Small intestine (tissue), 7 donors: ENCODE measurements around the gene C10orf62. TPM values are rescaled to one million over a fixed set of nuclear protein-coding genes. Genes with fewer than 3 reads are reported as not detected.
"Not testable (repeated sequence)": the region's sequence is repeated elsewhere in the genome, so short reads cannot be mapped to it uniquely, and the experiment has no call there.

ENCODE experiments used
- DNase-seq, 2 donors: peaks; one replicate each; pipeline versions ENCODE4 v3.0.0 to v3.0.0-alpha.2; 2013
- FAIRE-seq: peaks from 2 replicates; lab custom pipeline; 2012; peaks lifted over from hg19 to GRCh38; lab: Jason Lieb, UNC
- H3K27ac ChIP-seq, 3 donors: one replicate each; pipeline ENCODE4 v1.5.1; 2013; ENCODE audit warnings: low read length in 2 of 3, mild to moderate bottlenecking in 2 of 3, control low read depth in 1 of 3, inconsistent platforms in 1 of 3, low read depth in 1 of 3, moderate library complexity in 1 of 3
- H3K27me3 ChIP-seq, 3 donors: one replicate each; pipeline ENCODE4 v1.6.1; 2013; ENCODE audit warnings: low read length in 3 of 3, inconsistent platforms in 1 of 3; ENCODE audit not compliant: control insufficient read depth in 3 of 3, insufficient read depth in 3 of 3
- H3K36me3 ChIP-seq, 3 donors: one replicate each; pipeline ENCODE4 v1.6.1; 2013; ENCODE audit warnings: low read length in 3 of 3, inconsistent platforms in 1 of 3, low read depth in 1 of 3, mild to moderate bottlenecking in 1 of 3, moderate library complexity in 1 of 3; ENCODE audit not compliant: control insufficient read depth in 3 of 3, insufficient read depth in 2 of 3
- H3K4me1 ChIP-seq, 3 donors: one replicate each; pipeline ENCODE4 v1.6.1; 2013; ENCODE audit warnings: low read length in 2 of 3, inconsistent platforms in 1 of 3, low read depth in 1 of 3, mild to moderate bottlenecking in 1 of 3, moderate library complexity in 1 of 3; ENCODE audit not compliant: control insufficient read depth in 3 of 3, insufficient read depth in 2 of 3
- H3K4me3 ChIP-seq, 3 donors: one replicate each; pipeline ENCODE4 v1.5.1; 2013; ENCODE audit warnings: low read length in 3 of 3, control low read depth in 1 of 3, inconsistent platforms in 1 of 3, low read depth in 1 of 3, mild to moderate bottlenecking in 1 of 3, moderate library complexity in 1 of 3
- H3K9me3 ChIP-seq, 2 donors: one replicate each; pipeline ENCODE4 v1.6.1; 2013; ENCODE audit warnings: low read depth in 1 of 2, low read length in 1 of 2; ENCODE audit not compliant: control insufficient read depth in 2 of 2, insufficient read depth in 1 of 2
- WGBS, 3 donors: extraction: QIAGEN DNeasy Blood & Tissue Kit; methylation state at CpG; one replicate each; pipeline ENCODE4 v1.1.7; 2013; 5-methylcytosine and 5-hydroxymethylcytosine counted together
- polyA plus RNA-seq, 4 donors: library from polyadenylated mRNA; stranded (reverse) in 3 of 4; unstranded in 1 of 4; fragments of 200-250 nt in 3 of 4; fragments of 120-200 nt in 1 of 4; gene quantifications; one replicate each; pipeline versions ENCODE4 v1.2.1 to v1.2.3, GENCODE V29; 2013
- donor health status: healthy with polysubstance abuse.
- donor health status: control.
- donor health status: control.
- donor health status: Bipolar disorder and iron deficiency.
- donor health status: healthy.

Gene C10orf62
- polyA plus RNA-seq, 4 donors: 0.41 TPM; not detected in 3

- not testable (repeated sequence) for H3K27me3 ChIP-seq, H3K27ac ChIP-seq, FAIRE-seq, H3K4me1 ChIP-seq, DNase-seq, H3K36me3 ChIP-seq, H3K9me3 ChIP-seq, H3K4me3 ChIP-seq
- 87 to 93% (median 87%) methylated on average over 12 of the region's 12 CpGs for WGBS, 3 donors
These were observed 28.0 kb upstream of the C10orf62 start for GRCh38 chr10:97561386-97562077.

DNA sequence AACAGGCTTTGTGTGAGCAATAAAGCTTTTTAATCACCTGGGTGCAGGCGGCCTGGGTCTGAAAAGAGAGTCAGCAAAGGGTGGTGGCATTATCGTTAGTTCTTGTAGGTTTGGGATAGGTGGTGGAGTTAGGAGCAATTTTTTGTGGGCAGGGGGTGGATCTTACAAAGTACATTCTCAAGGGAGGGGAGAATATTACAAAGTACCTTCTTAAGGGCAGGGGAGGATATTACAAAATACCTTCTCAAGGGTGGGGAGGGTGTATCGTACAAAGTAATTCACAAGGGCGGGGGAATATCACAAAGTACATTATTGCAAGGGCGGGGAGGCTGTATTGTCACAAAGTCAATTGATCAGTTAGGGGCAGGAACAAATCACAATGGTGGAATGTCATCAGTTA, 27.2 kb upstream of the C10orf62 start:
- WGBS, 3 donors: 88 to 92% (median 88%) methylated on average over 5 of the region's 5 CpGs

GRCh38 chr10:97563337-97563736, 26.2 kb upstream of the C10orf62 start:
- 94 to 97% (median 95%) methylated on average over 4 of the region's 4 CpGs for WGBS, 3 donors
- Histone ChIP-seq H3K4me1 (no peaks in the 10 kb centered on the region), H3K4me3 (no peak overlapping the region), H3K27me3 (no peaks in the 10 kb centered on the region), H3K36me3 (peaks cover 0 to 4% (median 0%) of the 10 kb centered on the region in 3 donors), H3K27ac (no peak overlapping the region), H3K9me3 (peaks cover 0 to 8% of the 10 kb centered on the region in 2 donors)
- no peak for FAIRE-seq
- no peak for DNase-seq

More for the DNA sequence above, 27.2 kb upstream of the C10orf62 start:
- DNase-seq, H3K36me3 ChIP-seq, H3K4me1 ChIP-seq, FAIRE-seq, H3K9me3 ChIP-seq, H3K27me3 ChIP-seq, H3K4me3 ChIP-seq, H3K27ac ChIP-seq: not testable (repeated sequence)

DNA sequence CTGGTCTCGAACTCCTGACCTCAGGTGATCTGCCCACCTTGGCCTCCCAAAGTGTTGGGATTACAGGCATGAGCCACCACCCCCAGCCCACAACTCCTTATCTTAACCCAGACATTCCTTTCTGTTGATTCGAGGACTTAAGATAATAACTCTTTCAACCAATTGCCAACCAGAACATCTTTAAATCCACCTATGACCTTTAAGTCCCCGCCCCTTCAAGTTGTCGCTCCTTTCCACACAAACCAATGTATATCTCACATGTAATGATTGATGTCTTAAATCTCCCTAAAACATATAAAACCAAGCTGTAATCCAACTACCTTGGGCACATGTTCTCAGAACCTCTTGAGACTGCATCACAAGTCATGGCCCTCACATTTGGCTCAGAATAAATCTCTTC, 24.7 kb upstream of the C10orf62 start:
- Histone ChIP-seq H3K27me3 (no peaks in the 10 kb centered on the region), H3K27ac (no peak overlapping the region)
- FAIRE-seq: no peak

GRCh38 chr10:97566336-97566996, 23.1 kb upstream of the C10orf62 start:
- DNase-seq (no peak), FAIRE-seq (no peak)
- 79 to 97% (median 85%) methylated on average over 2 of the region's 2 CpGs for WGBS, 3 donors
- no peak overlapping the region for H3K27ac ChIP-seq
- peaks cover 0 to 4% (median 0%) of the 10 kb centered on the region in 3 donors for H3K4me1 ChIP-seq
- peaks cover 0 to 8% of the 10 kb centered on the region in 2 donors for H3K9me3 ChIP-seq
- H3K36me3 ChIP-seq: peaks cover 0 to 20% (median 0%) of the 10 kb centered on the region in 3 donors
- H3K27me3 ChIP-seq: no peaks in the 10 kb centered on the region
- no peak overlapping the region for H3K4me3 ChIP-seq

More for the DNA sequence above, 24.7 kb upstream of the C10orf62 start:
- H3K4me1 ChIP-seq: no peaks in the 10 kb centered on the region
- peaks cover 0 to 8% of the 10 kb centered on the region in 2 donors for H3K9me3 ChIP-seq
- H3K36me3 ChIP-seq: peaks cover 0 to 9% (median 0%) of the 10 kb centered on the region in 3 donors
- WGBS, 3 donors: 71 to 86% (median 76%) methylated on average over 4 of the region's 4 CpGs
- no peak overlapping the region for H3K4me3 ChIP-seq
- DNase-seq: no peak

GRCh38 chr10:97567891-97568290, 21.6 kb upstream of the C10orf62 start:
- 92 to 94% (median 93%) methylated on average over 15 of the region's 15 CpGs for whole genome bisulfite sequencing, 3 donors
- no peak overlapping the region for H3K4me3 ChIP-seq
- H3K27me3 ChIP-seq: no peaks in the 10 kb centered on the region
- H3K4me1 ChIP-seq: peaks cover 0 to 11% (median 0%) of the 10 kb centered on the region in 3 donors
- FAIRE-seq: no peak
- no peak for DNase-seq
- peaks cover 0 to 20% (median 0%) of the 10 kb centered on the region in 3 donors for H3K36me3 ChIP-seq
- no peak overlapping the region for H3K27ac ChIP-seq
- no peaks in the 10 kb centered on the region for H3K9me3 ChIP-seq

GRCh38 chr10:97570146-97570788, 19.3 kb upstream of the C10orf62 start:
- WGBS, 3 donors: 92 to 94% (median 94%) methylated on average over 33 of the region's 33 CpGs

DNA sequence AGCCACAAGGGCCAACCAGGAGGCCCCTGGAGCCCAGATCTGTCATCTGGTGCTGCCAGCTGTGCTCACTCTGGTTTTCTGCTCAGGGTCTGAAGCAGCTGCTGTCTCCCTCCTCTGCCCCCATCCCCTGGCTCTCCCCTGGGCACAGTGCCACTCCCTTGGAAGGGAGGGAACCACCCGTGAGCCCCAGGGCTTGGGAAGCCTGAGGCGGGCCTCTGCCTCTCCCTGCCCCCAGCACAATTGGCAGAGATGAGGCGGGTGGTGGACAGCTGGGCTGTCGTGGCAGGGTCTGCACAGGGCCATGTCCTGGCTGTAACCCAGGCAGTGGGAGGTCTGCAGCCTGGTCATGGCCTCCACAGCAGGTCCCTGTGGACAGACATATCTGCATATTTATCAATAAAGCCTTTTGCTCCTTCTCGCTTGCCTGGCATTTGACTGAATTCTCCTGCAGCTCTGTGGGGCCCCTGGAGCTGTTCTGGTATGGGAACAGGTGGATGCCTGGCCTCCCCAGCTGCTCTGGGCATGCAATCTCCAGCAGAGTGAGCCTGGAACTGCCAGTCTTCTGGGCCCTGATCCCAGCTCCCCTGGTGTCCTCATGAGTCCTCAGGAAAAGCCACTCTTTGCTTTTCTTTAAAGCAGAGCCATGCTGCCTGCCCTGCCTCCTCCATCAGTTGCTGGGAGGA, 18.6 kb upstream of the C10orf62 start:
- FAIRE-seq (no peak), DNase-seq (no peak)
- WGBS, 3 donors: 84 to 88% (median 84%) methylated on average over 5 of the region's 5 CpGs
- no peak overlapping the region for H3K27ac ChIP-seq
- H3K36me3 ChIP-seq: peaks cover 0 to 20% (median 0%) of the 10 kb centered on the region in 3 donors
- H3K4me1 ChIP-seq: peaks cover 0 to 11% (median 0%) of the 10 kb centered on the region in 3 donors
- no peak overlapping the region for H3K4me3 ChIP-seq
- no peaks in the 10 kb centered on the region for H3K9me3 ChIP-seq
- H3K27me3 ChIP-seq: no peaks in the 10 kb centered on the region

More at GRCh38 chr10:97570146-97570788, 19.3 kb upstream of the C10orf62 start:
- Histone ChIP-seq H3K27me3 (no peaks in the 10 kb centered on the region), H3K27ac (no peak overlapping the region), H3K4me3 (no peak overlapping the region), H3K9me3 (no peaks in the 10 kb centered on the region), H3K36me3 (peaks cover 0 to 20% (median 0%) of the 10 kb centered on the region in 3 donors), H3K4me1 (peaks cover 0 to 11% (median 0%) of the 10 kb centered on the region in 3 donors)
- no peak for FAIRE-seq
- no peak for DNase-seq
